K562 (cell line): ENCODE measurements around the gene IFITM2. TPM values are rescaled to one million over a fixed set of nuclear protein-coding genes. Genes with fewer than 3 reads are reported as not detected.

Experiments used
- ARHGAP35 ChIP-seq: fragments of 450-650 bp; IDR thresholded peaks from 2 replicates; pipeline ENCODE4 v1.6.1; 2018; ENCODE audit not compliant: partially characterized antibody
- CSDE1 ChIP-seq, 2 experiments: fragments of 450-650 bp; IDR thresholded peaks; 2 replicates each; pipeline ENCODE4 v1.6.1; 2016; ENCODE audit warnings: mild to moderate bottlenecking in 1 of 2
- JUN ChIP-seq, 2 experiments: sonication (generic) in 1 of 2; formaldehyde crosslinking in 1 of 2; IDR thresholded peaks; 2 replicates each; pipeline versions ENCODE4 v1.6.1 to v1.8.0; 2012 to 2022; ENCODE audit warnings: borderline replicate concordance in 2 of 2, mild to moderate bottlenecking in 2 of 2, improper control_type of control experiment in 1 of 2, low read depth in 1 of 2, low read length in 1 of 2, missing genetic modification reagents in 1 of 2
- ZBTB7A ChIP-seq: IDR thresholded peaks from 2 replicates; pipeline ENCODE4 v1.6.1; 2011; ENCODE audit warnings: low read depth, mild to moderate bottlenecking, low read length, moderate library complexity, borderline replicate concordance; ENCODE audit not compliant: control insufficient read depth
- ZNF324 ChIP-seq: fragments of 250-450 bp; sonication (Bioruptor Pico); IDR thresholded peaks from 2 replicates; pipeline ENCODE4 v1.4.0; 2020; ENCODE audit warnings: mild to moderate bottlenecking
- ZNF668 ChIP-seq: fragments of 250-450 bp; sonication (Bioruptor Pico); IDR thresholded peaks from 2 replicates; pipeline ENCODE4 v1.8.0; 2022; ENCODE audit warnings: mild to moderate bottlenecking, inconsistent platforms
- polyA plus RNA-seq, 8 experiments: library from polyadenylated mRNA; depleted of rRNA in 4 of 8; stranded (reverse) in 5 of 8; unstranded in 3 of 8; fragments of >200 nt; fragmentation: Nextera tagmentation in 2 of 8; fragmentation: Illumina TruSeq in 1 of 8; extraction: Ambion mirVana in 2 of 8; extraction: Trizol in 1 of 8; gene quantifications; 2 replicates each; pipeline versions ENCODE4 v1.2.1 to v1.2.3, GENCODE V29; 2011 to 2014; ENCODE audit warnings: inconsistent platforms in 1 of 8, missing spikeins in 1 of 8
- total RNA-seq, 7 experiments: library from RNA; depleted of rRNA in 6 of 7; stranded (reverse); fragments of >200 nt in 6 of 7; fragmentation: Illumina TruSeq in 2 of 7; extraction: Trizol in 2 of 7; gene quantifications; 2 replicates each; pipeline versions ENCODE4 v1.2.1 to v1.2.3, GENCODE V29; 2011 to 2021; ENCODE audit warnings: low replicate concordance in 1 of 7
- TF ChIP-seq, protein P1 (sequence below): sonication (generic); formaldehyde crosslinking; IDR thresholded peaks from 2 replicates; pipeline ENCODE4 v1.8.1; 2023; ENCODE audit warnings: mild to moderate bottlenecking, missing genetic modification reagents

The IFITM2 gene
- total and polyA plus RNA-seq, 9 of the 15 experiments (the other 6 are each of a cell fraction or from before 2014, with no cell fraction given), result 52.8 to 4,872 (median 356) TPM

DNA sequence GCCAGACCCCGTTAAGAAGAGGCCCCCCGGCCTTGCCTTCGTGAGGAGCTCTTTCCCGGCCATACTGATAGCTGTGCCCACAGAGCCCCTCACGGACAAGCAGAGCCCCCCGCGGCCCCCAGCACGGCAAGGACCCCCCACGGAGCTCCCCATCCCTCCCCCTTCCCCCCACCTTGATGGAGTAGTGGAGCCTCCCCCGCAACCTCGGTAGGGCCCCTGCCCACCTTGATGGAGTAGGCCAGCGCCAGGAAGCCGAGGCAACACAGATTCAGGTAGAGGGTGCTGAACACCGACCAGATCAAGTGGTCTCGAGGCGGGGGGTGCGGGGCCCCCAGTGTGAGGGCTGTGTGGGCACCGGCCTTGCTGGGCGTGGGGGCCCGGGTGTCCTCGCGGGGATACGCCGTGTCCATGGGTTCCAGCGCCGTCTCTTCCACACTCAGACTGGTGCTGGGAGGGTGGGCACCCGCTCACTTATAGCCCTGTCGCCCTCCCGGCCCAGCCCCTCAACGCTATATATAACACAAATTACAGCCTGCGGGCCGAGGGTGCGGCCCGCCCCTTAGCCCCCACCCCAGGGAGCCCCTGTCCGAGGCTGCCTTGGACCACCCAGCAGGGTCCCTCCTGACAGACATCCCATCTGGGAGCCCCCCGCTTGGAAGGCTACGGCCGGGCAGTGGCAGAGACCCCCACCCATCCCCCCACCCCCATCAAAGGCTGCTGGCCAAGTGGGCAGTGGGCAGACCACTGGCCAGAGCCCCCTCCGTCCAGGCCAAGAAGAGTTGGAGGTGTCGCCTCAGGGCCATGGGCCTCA, 8.3 kb upstream of the IFITM2 start, which contains the start of gene IFITM5 (continued):
- TF ChIP-seq JUN (IDR thresholded peaks at IDR 0.05; ENCODE audit: borderline replicate concordance, low read depth, low read length) (no peak), JUN (CRISPR knock-in tag; IDR thresholded peaks at IDR 0.05; ENCODE audit: borderline replicate concordance) (no peak), ZNF324 (CRISPR knock-in tag) (no peak), ZNF668 (CRISPR knock-in tag) (no peak), ZBTB7A (peak; percentile 20; the same call in 1 of the 2 replicates), ARHGAP35 (no peak), CSDE1 (IDR thresholded peaks at IDR 0.05) (no peak)
- TF ChIP-seq, protein P1, sequence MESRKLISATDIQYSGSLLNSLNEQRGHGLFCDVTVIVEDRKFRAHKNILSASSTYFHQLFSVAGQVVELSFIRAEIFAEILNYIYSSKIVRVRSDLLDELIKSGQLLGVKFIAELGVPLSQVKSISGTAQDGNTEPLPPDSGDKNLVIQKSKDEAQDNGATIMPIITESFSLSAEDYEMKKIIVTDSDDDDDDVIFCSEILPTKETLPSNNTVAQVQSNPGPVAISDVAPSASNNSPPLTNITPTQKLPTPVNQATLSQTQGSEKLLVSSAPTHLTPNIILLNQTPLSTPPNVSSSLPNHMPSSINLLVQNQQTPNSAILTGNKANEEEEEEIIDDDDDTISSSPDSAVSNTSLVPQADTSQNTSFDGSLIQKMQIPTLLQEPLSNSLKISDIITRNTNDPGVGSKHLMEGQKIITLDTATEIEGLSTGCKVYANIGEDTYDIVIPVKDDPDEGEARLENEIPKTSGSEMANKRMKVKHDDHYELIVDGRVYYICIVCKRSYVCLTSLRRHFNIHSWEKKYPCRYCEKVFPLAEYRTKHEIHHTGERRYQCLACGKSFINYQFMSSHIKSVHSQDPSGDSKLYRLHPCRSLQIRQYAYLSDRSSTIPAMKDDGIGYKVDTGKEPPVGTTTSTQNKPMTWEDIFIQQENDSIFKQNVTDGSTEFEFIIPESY, result peak; percentile 47; the same call in 1 of the 2 replicates
